Natural killer cell (primary cell): ENCODE data around the gene FRA10AC1. TPM values are rescaled to one million over a fixed set of nuclear protein-coding genes. Genes with fewer than 3 reads are reported as not detected.

ENCODE experiments used
- ATAC-seq, 3 donors: fragments of 150-1000 bp in 2 of 3; fragments of 200-7000 bp in 1 of 3; cut with Tn5 transposase; 1 replicate in 1 of 3; 2 replicates in 2 of 3; pipeline ENCODE4 v1.10.0; 2021; ENCODE audit warnings: mild to moderate bottlenecking in 2 of 3, moderate library complexity in 2 of 3
- DNase-seq, 2 donors: peaks; one replicate each; pipeline versions ENCODE4 v3.0.0 to v3.0.0-alpha.2; 2013 to 2021; ENCODE audit warnings: mixed read lengths in 1 of 2
- H3K27ac ChIP-seq: one replicate; pipeline ENCODE4 v1.5.1; 2013; ENCODE audit warnings: mild to moderate bottlenecking, low read length
- H3K27me3 ChIP-seq: one replicate; pipeline ENCODE4 v1.6.1; 2013; ENCODE audit warnings: low read length; ENCODE audit not compliant: control insufficient read depth, insufficient read depth
- H3K36me3 ChIP-seq: one replicate; pipeline ENCODE4 v1.6.1; 2013; ENCODE audit warnings: low read length; ENCODE audit not compliant: control insufficient read depth, insufficient read depth
- H3K4me1 ChIP-seq: one replicate; pipeline ENCODE4 v1.6.1; 2013; ENCODE audit warnings: low read length; ENCODE audit not compliant: control insufficient read depth, insufficient read depth
- H3K4me3 ChIP-seq: one replicate; pipeline ENCODE4 v1.5.1; 2013; ENCODE audit warnings: low read length
- H3K9me3 ChIP-seq: one replicate; pipeline ENCODE4 v1.6.1; 2013; ENCODE audit warnings: low read length; ENCODE audit not compliant: control insufficient read depth, insufficient read depth
- H3K27ac Mint-ChIP-seq, 2 donors: one replicate each; pipeline ENCODE4 v1.8.0; 2022; ENCODE audit warnings: mild to moderate bottlenecking in 2 of 2, mixed read lengths in 2 of 2, moderate library complexity in 1 of 2
- H3K27me3 Mint-ChIP-seq, 2 donors: one replicate each; pipeline ENCODE4 v1.8.0; 2022; ENCODE audit warnings: low read depth in 2 of 2, mixed read lengths in 2 of 2
- H3K36me3 Mint-ChIP-seq: one replicate; pipeline ENCODE4 v1.8.0; 2022; ENCODE audit warnings: mixed read lengths
- H3K4me1 Mint-ChIP-seq, 2 donors: one replicate each; pipeline ENCODE4 v1.8.0; 2022; ENCODE audit warnings: mixed read lengths in 2 of 2
- H3K4me3 Mint-ChIP-seq: one replicate; pipeline ENCODE4 v1.8.0; 2022; ENCODE audit warnings: mild to moderate bottlenecking, moderate library complexity, mixed read lengths
- H3K9me3 Mint-ChIP-seq, 2 donors: one replicate each; pipeline ENCODE4 v1.8.0; 2022; ENCODE audit warnings: mixed read lengths in 2 of 2
- WGBS: methylation state at CpG from one replicate; pipeline ENCODE4 v1.1.7; 2013; ENCODE audit warnings: missing lambda C conversion rate; ENCODE audit not compliant: insufficient coverage; 5-methylcytosine and 5-hydroxymethylcytosine counted together
- intact Hi-C: fragments of 100-400 bp; cut with micrococcal nuclease; formaldehyde crosslinking; loops from one replicate; pipeline ENCODE4 v1.14.2; 2022
- total RNA-seq, 4 donors: library from RNA; stranded (reverse); fragments of 120-200 nt in 1 of 4; gene quantifications; one replicate each; pipeline versions ENCODE4 v1.2.3 to v1.2.4, GENCODE V29; 2013 to 2022
- TF ChIP-seq, protein P1 (sequence below): fragments of 200-600 bp; IDR thresholded peaks from one replicate; pipeline ENCODE4 v1.8.0; 2022; ENCODE audit warnings: antibody characterized with exemption

Gene FRA10AC1
- total RNA-seq, 3 donors from 2014 or later (not counting 1 experiment from before 2014, with no cell fraction given), result 8.3 to 18.7 (median 12.9) TPM

DNA sequence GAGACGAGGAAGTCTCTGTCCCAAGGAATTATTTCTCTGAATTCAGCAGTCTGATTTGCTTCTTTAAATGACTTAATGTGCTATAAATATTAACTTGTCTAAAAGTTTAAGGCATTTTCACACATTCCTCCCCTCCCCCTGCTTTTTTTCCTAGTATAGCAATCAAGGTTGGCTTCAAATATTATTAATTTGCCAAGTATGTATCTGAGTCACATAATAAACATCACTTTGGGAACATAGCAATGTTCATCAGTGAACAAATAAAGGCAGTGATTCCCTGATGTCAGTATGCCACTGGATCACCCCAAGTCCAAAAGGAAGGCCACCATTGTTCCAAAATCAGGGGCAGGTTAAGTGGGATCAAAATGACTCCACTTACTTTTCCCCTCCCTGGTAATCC, 49.5 kb downstream of the FRA10AC1 start:
- H3K36me3 ChIP-seq, result no peaks in the 10 kb centered on the region
- 100% methylated on average over 1 of the region's 1 CpG for WGBS
- H3K4me3 ChIP-seq, result no peak overlapping the region
- H3K4me3 Mint-ChIP-seq, result no peak overlapping the region
- no peaks in the 10 kb centered on the region for H3K4me1 ChIP-seq
- H3K9me3 Mint-ChIP-seq, result no peaks in the 10 kb centered on the region
- H3K4me1 Mint-ChIP-seq, result no peaks in the 10 kb centered on the region
- H3K36me3 Mint-ChIP-seq, result no peaks in the 10 kb centered on the region
- DNase-seq (no peak), ATAC-seq (no peak)
- intact Hi-C loops, result no loop called here
- no peaks in the 10 kb centered on the region for H3K9me3 ChIP-seq
- no peak overlapping the region for H3K27ac Mint-ChIP-seq
- H3K27ac ChIP-seq, result no peak overlapping the region
- H3K27me3 Mint-ChIP-seq, result no peaks in the 10 kb centered on the region
- TF ChIP-seq, protein P1, sequence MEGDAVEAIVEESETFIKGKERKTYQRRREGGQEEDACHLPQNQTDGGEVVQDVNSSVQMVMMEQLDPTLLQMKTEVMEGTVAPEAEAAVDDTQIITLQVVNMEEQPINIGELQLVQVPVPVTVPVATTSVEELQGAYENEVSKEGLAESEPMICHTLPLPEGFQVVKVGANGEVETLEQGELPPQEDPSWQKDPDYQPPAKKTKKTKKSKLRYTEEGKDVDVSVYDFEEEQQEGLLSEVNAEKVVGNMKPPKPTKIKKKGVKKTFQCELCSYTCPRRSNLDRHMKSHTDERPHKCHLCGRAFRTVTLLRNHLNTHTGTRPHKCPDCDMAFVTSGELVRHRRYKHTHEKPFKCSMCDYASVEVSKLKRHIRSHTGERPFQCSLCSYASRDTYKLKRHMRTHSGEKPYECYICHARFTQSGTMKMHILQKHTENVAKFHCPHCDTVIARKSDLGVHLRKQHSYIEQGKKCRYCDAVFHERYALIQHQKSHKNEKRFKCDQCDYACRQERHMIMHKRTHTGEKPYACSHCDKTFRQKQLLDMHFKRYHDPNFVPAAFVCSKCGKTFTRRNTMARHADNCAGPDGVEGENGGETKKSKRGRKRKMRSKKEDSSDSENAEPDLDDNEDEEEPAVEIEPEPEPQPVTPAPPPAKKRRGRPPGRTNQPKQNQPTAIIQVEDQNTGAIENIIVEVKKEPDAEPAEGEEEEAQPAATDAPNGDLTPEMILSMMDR, result no peak
- H3K27me3 ChIP-seq, result no peaks in the 10 kb centered on the region

DNA sequence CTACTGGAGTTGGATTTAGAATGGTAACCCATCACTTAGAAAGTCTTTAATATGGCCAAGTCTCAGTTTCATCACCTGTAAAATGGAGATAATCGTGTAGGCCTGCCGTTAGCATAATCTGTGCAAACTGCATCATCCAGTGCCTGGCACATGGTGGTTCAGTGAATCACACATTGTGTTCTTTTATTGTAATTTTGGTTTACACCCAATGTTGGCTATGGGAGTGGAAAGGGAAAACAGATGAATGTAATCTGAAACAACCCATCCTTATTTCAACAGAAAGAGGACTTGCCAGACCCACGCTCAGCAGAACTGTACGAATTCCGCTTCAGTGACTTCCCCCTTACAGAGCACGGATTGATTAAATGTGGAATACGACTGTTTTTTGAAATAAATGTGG, 62.6 kb downstream of the FRA10AC1 start:
- H3K27me3 Mint-ChIP-seq, result peaks cover 17 to 20% of the 10 kb centered on the region in 2 donors
- peaks cover 2% of the 10 kb centered on the region for H3K27me3 ChIP-seq
- no peaks in the 10 kb centered on the region for H3K9me3 ChIP-seq
- H3K27ac Mint-ChIP-seq, result no peak overlapping the region
- H3K4me3 Mint-ChIP-seq, result no peak overlapping the region
- intact Hi-C loops, result no loop called here
- H3K36me3 ChIP-seq, result no peaks in the 10 kb centered on the region
- no peaks in the 10 kb centered on the region for H3K4me1 Mint-ChIP-seq
- WGBS, result 94% methylated on average over 7 of the region's 7 CpGs
- H3K4me3 ChIP-seq, result no peak overlapping the region
- ATAC-seq, result no peak
- TF ChIP-seq, protein P1, result no peak
- H3K9me3 Mint-ChIP-seq, result no peaks in the 10 kb centered on the region
- no peaks in the 10 kb centered on the region for H3K36me3 Mint-ChIP-seq
- no peak overlapping the region for H3K27ac ChIP-seq
- no peak for DNase-seq
- H3K4me1 ChIP-seq, result no peaks in the 10 kb centered on the region

DNA sequence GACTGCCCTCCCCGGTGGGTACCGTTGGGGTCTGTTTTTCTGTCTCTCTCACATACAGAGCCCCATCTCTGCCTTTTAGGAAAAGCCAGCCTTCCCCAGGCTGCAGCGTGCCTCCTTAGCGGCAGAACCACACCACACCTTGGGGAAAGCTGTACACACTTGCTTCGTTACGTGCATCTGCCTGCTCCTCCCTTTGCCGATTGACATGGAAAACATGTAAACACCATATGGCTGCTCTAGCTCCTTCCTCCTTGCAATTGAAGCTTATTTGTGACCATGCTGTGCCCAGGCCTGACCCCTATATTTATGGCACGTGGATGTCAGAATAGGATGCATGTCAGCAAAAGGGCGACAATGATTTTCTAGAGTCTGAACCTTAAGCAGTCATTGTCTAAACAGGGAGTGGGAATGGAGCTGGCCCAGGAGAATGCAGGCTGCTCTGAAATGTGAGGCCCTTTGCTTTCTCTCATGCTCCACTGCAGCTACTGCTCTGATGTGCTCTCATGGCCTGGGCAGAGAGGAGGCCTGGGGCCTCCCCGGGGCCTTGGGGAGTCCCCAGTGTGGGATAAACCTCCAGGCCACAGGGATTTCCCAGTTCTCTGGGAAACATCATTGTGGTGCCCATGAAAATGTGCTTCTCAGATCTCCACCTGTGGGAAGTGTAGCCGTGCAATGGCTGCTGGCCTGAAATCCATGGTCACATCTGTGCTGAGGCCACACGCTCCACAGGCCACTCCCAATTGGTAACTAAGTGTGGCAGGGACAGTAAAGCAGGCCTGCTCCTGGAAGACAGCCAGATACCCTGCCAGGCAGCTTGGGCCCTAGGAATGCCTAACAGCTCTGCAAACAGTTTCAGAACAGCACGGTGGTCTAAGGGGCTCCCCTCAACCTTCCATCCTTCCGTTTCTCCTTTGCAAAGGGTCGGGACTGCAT, 71.5 kb downstream of the FRA10AC1 start:
- 89% methylated on average over 15 of the region's 15 CpGs for WGBS
- TF ChIP-seq, protein P1, result no peak
- no peak overlapping the region for H3K4me3 ChIP-seq
- Mint-ChIP-seq H3K27me3 (peaks cover 0 to 24% of the 10 kb centered on the region in 2 donors), H3K27ac (no peak overlapping the region), H3K4me1 (no peaks in the 10 kb centered on the region), H3K4me3 (no peak overlapping the region), H3K9me3 (no peaks in the 10 kb centered on the region), H3K36me3 (no peaks in the 10 kb centered on the region)
- ATAC-seq (no peak), DNase-seq (no peak)
- no peaks in the 10 kb centered on the region for H3K4me1 ChIP-seq
- no peaks in the 10 kb centered on the region for H3K36me3 ChIP-seq
- no peaks in the 10 kb centered on the region for H3K27me3 ChIP-seq
- H3K9me3 ChIP-seq, result no peaks in the 10 kb centered on the region
- no peak overlapping the region for H3K27ac ChIP-seq
- intact Hi-C loops, result no loop called here
